ENCODE results near the gene RNASE2. TPM values are rescaled to one million over a fixed set of nuclear protein-coding genes. Genes with fewer than 3 reads are reported as not detected.

The RNASE2 gene
- total RNA-seq, 2 donors from 2014 or later: 0.46 to 0.91 TPM

DNA sequence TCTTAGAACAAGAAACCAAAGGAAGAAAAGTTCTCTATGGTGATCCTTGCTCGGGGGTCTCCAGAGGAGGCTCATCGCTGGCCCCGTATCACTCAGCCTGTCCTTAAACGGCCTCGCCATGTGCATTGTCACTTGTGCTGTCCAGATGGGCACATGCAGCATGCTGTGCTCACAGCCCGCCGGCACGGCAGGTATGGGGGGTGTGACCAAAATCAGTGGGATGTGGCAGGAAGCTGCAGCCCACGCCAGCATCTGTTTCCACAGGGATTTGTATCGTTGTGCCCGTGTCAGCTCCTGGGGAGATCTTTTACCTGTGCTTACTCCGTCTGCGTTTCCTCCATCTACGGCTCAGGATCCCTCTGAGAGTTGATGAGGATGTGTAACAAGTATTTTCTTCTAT lies 41.2 kb downstream of the RNASE2 start:
- TF ChIP-seq POLR2A (IDR thresholded peaks at IDR 0.05) (no peak), POLR2AphosphoS5 (IDR thresholded peaks at IDR 0.05) (no peak)
- TF ChIP-seq, protein P1, sequence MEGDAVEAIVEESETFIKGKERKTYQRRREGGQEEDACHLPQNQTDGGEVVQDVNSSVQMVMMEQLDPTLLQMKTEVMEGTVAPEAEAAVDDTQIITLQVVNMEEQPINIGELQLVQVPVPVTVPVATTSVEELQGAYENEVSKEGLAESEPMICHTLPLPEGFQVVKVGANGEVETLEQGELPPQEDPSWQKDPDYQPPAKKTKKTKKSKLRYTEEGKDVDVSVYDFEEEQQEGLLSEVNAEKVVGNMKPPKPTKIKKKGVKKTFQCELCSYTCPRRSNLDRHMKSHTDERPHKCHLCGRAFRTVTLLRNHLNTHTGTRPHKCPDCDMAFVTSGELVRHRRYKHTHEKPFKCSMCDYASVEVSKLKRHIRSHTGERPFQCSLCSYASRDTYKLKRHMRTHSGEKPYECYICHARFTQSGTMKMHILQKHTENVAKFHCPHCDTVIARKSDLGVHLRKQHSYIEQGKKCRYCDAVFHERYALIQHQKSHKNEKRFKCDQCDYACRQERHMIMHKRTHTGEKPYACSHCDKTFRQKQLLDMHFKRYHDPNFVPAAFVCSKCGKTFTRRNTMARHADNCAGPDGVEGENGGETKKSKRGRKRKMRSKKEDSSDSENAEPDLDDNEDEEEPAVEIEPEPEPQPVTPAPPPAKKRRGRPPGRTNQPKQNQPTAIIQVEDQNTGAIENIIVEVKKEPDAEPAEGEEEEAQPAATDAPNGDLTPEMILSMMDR (IDR thresholded peaks at IDR 0.05): no peak
- no peaks in the 10 kb centered on the region for H3K27me3 ChIP-seq (replicated peaks; ENCODE audit: insufficient read depth)
- no peak overlapping the region for H3K4me3 ChIP-seq
- intact Hi-C loops (cut with DNase I): no loop called here
- no peak for DNase-seq (ENCODE audit: low spot score)
- H3K4me1 ChIP-seq (replicated peaks): peaks cover under 1% of the 10 kb centered on the region
- no peaks in the 10 kb centered on the region for H3K9me3 ChIP-seq
- no peak overlapping the region for H3K27ac ChIP-seq
- 75% methylated on average over 14 of the region's 14 CpGs for WGBS
- H3K36me3 ChIP-seq: peaks cover 10 to 18% of the 10 kb centered on the region in 2 donors

DNA sequence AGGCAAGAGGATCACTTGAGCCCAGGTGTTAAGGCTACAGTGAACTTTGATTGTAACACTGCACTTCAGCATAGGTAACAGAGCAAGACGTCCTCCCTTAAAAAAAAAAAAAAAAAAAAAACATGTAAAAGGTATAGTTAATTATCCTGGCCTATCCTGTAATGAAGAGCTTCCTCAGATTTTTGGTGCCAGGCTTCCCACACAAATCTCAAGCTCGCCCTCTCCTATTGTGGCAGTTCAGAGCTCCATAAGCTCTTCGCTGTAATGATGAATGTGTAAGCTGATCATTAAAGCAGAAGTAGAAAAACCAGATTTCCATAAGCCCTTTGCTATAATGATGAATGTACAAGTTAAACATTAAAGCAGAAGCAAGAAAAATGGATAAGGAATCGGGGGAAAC lies 41.8 kb downstream of the RNASE2 start:
- intact Hi-C loops (cut with DNase I): no loop called here
- Histone ChIP-seq H3K27ac (no peak overlapping the region), H3K4me3 (no peak overlapping the region), H3K36me3 (peaks cover 10 to 18% of the 10 kb centered on the region in 2 donors), H3K27me3 (replicated peaks; ENCODE audit: insufficient read depth) (no peaks in the 10 kb centered on the region), H3K9me3 (no peaks in the 10 kb centered on the region), H3K4me1 (replicated peaks) (no peaks in the 10 kb centered on the region)
- TF ChIP-seq, protein P1 (IDR thresholded peaks at IDR 0.05): no peak
- TF ChIP-seq POLR2A (IDR thresholded peaks at IDR 0.05): no peak
- WGBS: 57% methylated on average over 4 of the region's 4 CpGs
- DNase-seq (ENCODE audit: low spot score): no peak

DNA sequence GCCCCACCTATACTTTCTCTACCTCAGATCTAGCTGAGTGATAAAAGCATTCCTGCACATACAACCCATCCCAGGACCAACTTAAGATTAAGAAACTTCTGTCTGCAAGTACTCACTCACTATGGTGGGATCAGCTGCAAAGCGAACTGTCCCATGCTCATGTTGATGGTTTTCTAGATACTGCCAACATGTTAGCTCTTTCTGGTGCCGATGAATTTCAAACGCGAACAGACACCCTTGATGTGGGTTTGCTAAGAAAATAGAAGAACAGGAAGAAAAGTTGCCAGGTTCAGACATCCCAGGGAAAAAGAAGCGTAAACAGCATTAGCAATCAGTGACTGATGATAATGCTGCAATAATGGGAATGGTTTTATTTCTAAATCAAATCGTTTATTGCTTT lies 42.3 kb downstream of the RNASE2 start:
- H3K4me1 ChIP-seq (replicated peaks): no peaks in the 10 kb centered on the region
- intact Hi-C loops (cut with DNase I): no loop called here
- H3K9me3 ChIP-seq: no peaks in the 10 kb centered on the region
- no peaks in the 10 kb centered on the region for H3K27me3 ChIP-seq (replicated peaks; ENCODE audit: insufficient read depth)
- 52% methylated on average over 6 of the region's 6 CpGs for WGBS
- no peak for DNase-seq (ENCODE audit: low spot score)
- peaks cover 10 to 18% of the 10 kb centered on the region in 2 donors for H3K36me3 ChIP-seq
- H3K27ac ChIP-seq: no peak overlapping the region
- TF ChIP-seq, protein P1 (IDR thresholded peaks at IDR 0.05): no peak
- TF ChIP-seq POLR2A (IDR thresholded peaks at IDR 0.05) (no peak), POLR2AphosphoS5 (IDR thresholded peaks at IDR 0.05) (no peak)
- no peak overlapping the region for H3K4me3 ChIP-seq

DNA sequence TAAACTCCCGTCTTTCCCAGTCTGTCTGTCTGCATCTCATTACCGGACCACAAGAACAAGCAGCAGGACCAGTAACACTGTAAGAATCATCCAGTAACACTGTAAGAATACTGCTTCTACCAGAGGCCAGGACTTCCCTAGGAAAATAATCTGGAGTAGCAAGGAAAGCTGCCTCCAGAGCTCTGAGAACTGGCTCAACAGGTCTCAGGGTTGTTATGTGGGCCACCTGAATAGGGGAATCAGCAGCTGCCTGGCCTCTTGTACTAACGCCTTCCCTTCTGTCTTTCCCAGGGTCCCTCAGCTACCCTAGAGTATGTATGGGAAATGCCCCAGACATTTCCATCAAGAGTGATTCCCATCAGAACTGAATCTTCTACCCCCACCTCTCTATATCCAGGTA lies 42.9 kb downstream of the RNASE2 start:
- TF ChIP-seq POLR2AphosphoS5 (IDR thresholded peaks at IDR 0.05) (peak; percentile 8), POLR2A (IDR thresholded peaks at IDR 0.05) (no peak)
- TF ChIP-seq, protein P1 (IDR thresholded peaks at IDR 0.05): no peak
- Histone ChIP-seq H3K27ac (peak overlapping the region in 1 of 2 donors; percentile 35), H3K4me3 (no peak overlapping the region), H3K9me3 (no peaks in the 10 kb centered on the region), H3K27me3 (replicated peaks; ENCODE audit: insufficient read depth) (no peaks in the 10 kb centered on the region), H3K4me1 (replicated peaks) (no peaks in the 10 kb centered on the region), H3K36me3 (peaks cover 10 to 18% of the 10 kb centered on the region in 2 donors)
- peak; percentile 28 for DNase-seq (ENCODE audit: low spot score)
- WGBS: 34% methylated on average over 3 of the region's 3 CpGs
- intact Hi-C loops (cut with DNase I): no loop called here

DNA sequence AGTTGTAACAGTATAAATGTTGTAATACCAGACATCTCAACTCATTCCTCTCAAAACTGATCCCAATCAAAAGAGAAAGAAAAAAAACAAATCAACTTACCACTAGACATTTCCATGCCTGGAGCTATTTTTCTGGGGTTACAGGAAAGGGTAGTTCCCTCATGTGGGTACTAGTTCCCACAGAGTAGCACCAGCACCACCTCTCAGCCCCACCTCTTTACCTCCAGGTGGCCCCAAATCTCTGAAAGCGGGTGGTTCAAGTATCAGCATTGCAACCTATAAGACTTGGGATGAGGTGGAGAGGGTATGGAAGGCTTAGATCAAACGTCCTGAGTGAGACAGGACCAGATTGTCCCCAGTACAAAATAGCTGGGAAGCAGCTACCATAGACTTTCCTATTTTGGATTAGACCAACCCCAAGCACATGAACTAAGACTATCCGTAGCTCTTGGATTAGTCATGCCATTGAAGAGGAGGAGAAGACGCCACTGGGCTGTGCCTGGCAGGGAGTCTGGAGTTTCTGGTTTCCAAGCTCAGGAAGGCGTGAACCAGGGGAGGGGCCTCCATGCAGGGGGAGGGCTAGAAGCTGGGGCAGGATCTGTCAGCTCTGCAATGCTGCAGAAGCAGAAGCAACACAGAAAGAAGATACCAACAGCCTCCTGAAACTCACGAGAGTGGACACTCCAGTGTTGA lies 43.5 kb downstream of the RNASE2 start, which contains the start of gene SLC39A2:
TSS of gene SLC39A2 (plus strand) at position 620 of the 693 bp plus-strand sequence. CDS start 154 bp downstream, outside the sequence.
- TF ChIP-seq, protein P1 (IDR thresholded peaks at IDR 0.05): no peak
- TF ChIP-seq POLR2A (IDR thresholded peaks at IDR 0.05) (peak; percentile 21), POLR2AphosphoS5 (IDR thresholded peaks at IDR 0.05) (peak; percentile 33)
- Histone ChIP-seq H3K4me1 (replicated peaks) (no peaks in the 10 kb centered on the region), H3K36me3 (peaks cover 10 to 18% of the 10 kb centered on the region in 2 donors), H3K9me3 (no peaks in the 10 kb centered on the region), H3K4me3 (no peak within 1 kb of the TSS), H3K27me3 (replicated peaks; ENCODE audit: insufficient read depth) (no peaks in the 10 kb centered on the region), H3K27ac (peak within 1 kb of the TSS; percentile 42 to 47)
- WGBS: 25% methylated on average over 6 of the region's 6 CpGs
- intact Hi-C loops (cut with DNase I): no loop called here
- peak; percentile 65 for DNase-seq (ENCODE audit: low spot score)
